NCI-H146 treated with DMSO at 0.1 percent for 48 hours (cell line): Measurements from ENCODE around the gene ALAD.
A peak's percentile ranks its signal among the peaks of the same experiment; 100 is the strongest.

Source experiments
- DNase-seq: peaks from one replicate; lab custom pipeline; 2025; ENCODE audit not compliant: unreplicated experiment; lab: John Stamatoyannopoulos, UW

ALAD gene

GRCh38 chr9:113350107-113350661, 50.9 kb downstream of the ALAD start:
- no peak for DNase-seq

DNA sequence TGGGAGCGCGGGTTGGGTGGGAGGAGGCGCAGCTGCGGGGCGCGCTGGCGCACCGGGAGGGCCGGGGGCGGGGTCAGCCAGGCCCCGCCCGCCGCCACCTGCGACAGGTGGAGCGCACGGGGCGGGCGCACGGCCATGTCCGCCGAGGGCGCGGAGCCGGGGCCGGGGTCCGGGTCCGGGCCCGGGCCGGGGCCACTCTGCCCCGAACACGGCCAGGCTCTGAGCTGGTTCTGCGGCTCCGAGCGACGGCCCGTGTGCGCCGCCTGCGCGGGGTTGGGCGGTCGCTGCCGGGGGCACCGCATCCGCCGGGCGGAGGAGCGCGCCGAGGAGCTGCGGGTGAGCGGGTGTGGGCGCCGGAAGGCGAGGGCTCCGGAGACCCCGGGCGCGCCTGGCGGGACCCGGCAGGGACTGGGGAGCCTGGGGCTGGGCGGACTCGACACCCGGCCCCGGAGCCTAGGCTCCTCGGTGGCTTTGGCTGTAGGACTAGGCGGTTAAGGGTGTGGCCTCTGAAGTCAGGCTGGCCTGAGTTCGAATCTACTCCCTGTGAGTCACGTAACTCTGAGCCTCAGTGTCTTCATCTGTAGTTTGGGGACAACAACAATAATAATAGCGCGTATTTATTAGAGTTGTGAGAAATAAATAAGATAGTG, 51.5 kb downstream of the ALAD start, which contains the start of gene BSPRY:
Gene BSPRY (plus strand): TSS at position 97 of the 650 bp plus-strand sequence. CDS start 39 bp downstream, at position 136.
- DNase-seq: no peak

DNA sequence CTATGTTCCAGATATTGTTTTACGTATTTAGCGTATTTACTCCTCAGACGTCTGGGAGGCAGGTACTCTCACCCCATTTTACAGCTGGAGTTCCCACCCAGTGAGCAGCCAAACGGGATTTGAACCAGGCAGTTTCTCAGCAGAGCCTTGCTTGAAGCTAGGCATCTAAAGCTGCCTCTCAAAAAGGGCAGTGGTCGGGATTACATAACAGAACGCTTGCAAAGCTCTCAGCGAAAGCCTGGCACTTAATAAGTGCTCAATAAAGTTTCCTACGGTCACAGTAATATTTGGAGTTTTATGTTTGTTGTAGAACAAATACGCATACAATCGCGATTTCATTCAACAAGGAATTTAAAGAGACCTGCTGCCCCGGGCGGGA, 52.0 kb downstream of the ALAD start:
- DNase-seq: no peak

GRCh38 chr9:113348437-113348836, 52.6 kb downstream of the ALAD start:
- no peak for DNase-seq

- DNase-seq: no peak
Observed at GRCh38 chr9:113345671-113346070, 55.4 kb downstream of the ALAD start.

DNA sequence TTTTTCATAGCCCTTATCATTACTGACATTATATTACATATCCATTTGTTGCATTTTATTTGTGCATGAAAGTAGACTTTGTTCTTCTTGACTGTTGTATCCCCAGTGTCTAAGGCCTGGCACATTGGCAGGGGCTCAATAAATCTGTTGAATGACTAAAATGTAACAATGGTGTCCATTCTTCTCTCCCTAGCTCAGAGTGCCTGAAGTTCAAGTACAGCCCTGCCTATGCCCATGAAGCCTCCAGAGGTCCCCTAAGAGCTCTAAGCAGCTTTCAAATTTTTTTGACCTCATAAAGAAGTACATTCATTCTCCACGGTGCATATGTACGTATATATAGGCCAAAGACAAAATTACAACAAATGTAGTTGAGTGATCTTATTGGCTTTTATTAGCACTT, 55.9 kb downstream of the ALAD start:
- DNase-seq: no peak

DNA sequence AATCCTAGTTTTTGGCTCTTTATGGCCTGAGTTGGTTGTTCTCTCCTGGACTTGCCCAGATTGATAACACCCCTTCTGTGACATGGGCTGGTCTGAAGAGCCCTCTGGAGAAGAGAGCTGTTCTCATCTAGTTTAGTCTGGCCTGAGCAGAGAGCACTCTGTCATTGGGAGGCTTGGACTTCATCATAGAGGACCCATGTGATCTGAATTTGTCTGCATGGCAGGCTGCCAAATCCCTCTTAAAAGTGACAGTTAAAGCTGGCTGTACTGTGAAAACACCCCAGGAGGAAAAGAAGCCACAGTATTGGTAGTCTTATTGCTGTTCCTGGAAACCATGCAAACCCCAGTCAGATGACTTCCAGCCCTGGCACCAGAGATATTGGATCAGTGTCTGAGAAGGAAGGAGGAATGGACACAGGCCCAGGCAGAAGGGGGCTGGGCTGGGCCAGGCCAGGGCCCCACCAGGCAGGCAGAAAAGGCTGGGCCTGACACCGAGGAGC, 57.3 kb downstream of the ALAD start:
- DNase-seq: peak; percentile 15

DNA sequence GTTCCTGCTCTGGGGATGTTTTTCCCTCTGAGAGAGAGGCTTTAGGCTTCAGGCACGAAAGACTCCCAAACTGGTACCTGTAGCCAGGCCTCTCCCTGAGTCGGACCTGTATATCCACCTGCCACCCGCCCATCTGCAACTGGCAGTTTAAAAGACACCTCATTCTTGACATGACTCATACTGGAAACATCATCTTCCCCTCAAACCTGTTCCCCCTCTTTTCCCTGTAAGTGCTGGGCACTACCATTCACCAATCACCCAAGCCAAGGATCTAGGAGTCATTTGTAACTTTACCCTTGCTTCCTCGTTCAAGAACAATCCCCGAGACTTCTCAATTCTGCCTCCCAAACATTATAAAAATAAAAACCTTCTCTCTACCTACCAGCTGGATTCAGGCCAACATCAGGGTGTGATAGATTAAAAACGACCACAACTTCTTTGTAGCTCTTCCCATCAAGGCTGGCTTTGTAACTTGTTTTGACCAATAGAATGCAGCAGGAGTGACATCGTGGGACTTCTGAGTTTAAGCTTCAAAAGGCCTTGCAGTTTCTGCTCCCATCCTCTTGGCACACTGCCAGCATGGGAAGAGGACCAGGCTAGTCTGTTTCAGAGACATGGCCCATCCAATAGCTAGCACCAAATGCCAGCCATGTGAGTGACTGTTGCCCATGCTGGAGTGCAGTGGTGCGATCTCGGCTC, 59.2 kb downstream of the ALAD start:
- no peak for DNase-seq

DNA sequence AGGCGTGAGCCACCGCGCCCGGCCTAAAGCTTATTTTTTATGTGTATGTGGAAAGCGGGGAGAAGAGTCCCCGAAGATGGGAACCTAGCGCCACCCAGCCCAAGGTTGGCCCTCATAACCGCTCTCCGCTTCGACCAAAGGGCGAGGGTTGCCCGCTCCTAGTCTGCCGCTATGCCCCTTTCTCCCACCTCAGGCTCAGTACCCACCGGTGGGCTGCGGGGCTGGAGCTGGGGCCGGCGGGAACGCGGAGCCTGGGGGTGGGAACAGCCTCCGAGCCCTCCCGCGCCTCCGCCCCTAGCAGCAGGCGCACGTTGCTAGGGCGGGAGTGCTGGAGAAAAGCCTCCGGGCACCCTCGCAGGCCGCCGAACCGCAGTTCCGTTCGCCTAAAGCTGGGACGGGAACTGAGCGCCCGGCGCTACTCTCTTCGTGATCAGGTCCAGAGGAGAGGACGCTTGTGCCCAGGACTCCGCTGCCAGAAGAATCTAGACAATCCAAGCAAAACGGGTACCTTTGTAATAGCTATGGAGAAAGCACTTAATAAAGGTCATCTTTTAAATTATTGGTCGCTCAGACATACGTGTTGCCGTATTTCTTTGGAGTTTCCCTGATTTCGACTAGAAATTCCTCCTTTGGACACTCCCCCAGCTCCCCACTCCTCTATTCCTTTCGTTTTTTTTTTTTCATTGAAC, 60.9 kb downstream of the ALAD start, which contains the start of gene WDR31:
Gene WDR31 (minus strand): TSS at position 265 of the 689 bp plus-strand sequence. CDS start 8,253 bp downstream, outside the sequence.
- peak; percentile 53 for DNase-seq

DNA sequence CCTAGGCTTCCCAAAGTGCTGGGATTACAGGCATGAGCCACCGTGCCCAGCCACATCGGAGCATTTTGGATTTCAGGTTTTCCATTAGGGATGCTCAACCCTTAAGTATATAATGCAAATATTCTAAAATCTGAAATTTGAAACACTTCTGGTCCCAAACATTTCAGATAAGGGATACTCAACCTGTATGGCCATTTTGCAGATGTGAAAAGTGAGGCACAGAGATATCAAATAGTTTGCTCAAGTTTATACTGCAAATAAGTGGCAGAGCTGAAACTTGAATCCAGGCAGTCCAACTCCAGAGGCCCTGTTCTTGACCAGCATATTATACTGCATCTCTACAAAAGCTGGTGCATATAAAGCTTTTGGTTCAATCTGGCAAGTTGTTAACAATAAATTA, 63.4 kb downstream of the ALAD start:
- no peak for DNase-seq
